Measurements from ENCODE around the gene IRF8. TPM values are rescaled to one million over a fixed set of nuclear protein-coding genes. Genes with fewer than 3 reads are reported as not detected.

Gene IRF8
- total RNA-seq, 1 experiment from 2014 or later, result 0.28 TPM

DNA sequence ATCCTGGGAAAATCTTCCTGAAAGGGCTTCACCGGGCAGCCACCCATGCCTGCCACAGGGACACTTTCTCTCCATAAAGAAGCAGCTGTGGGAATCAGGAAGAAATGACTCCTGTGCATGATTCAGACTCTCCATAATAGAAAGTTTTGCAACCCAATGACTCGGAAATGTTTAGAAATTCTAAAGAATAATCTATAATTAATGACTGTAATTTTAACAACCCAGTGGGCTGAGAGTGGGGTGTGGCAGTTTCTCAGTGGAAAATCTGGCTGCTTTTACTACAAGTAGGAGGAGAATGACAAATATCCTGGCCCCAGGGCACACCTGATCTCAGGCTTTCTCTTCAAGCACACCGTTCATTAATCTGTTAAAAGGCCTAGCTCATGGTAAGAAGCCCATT, 25.7 kb downstream of the IRF8 start:
- no peak overlapping the region for H4K8ac ChIP-seq (replicated peaks; ENCODE audit: insufficient read length, low read depth, low read length)
- no peak overlapping the region for H2BK5ac ChIP-seq (ENCODE audit: insufficient read length, low read length)
- H3K9ac ChIP-seq (ENCODE audit: extremely low read depth, insufficient read length, low read length), result no peak overlapping the region
- no peak overlapping the region for H3K27ac ChIP-seq (ENCODE audit: insufficient read length, low read depth, low read length)
- Mint-ChIP-seq H3K9me3 (no peaks in the 10 kb centered on the region), H3K4me1 (peaks cover 12 to 20% of the 10 kb centered on the region in 2 experiments), H3K27me3 (ENCODE audit: low read depth) (peaks cover 2% of the 10 kb centered on the region; the same call in 1 of the 2 replicates), H3K4me3 (no peak overlapping the region), H3K27ac (no peak overlapping the region), H3K36me3 (ENCODE audit: insufficient read depth in 1 of 3, low read depth in 3 of 3) (no peaks in the 10 kb centered on the region)
- no peak overlapping the region for H2BK15ac ChIP-seq (ENCODE audit: low read depth, low read length)
- no peak overlapping the region for H2AFZ ChIP-seq (ENCODE audit: low read length)
- H2AK5ac ChIP-seq (ENCODE audit: insufficient read length, low read length), result no peak overlapping the region
- H4K5ac ChIP-seq (ENCODE audit: insufficient read length, low read depth, low read length), result no peak overlapping the region
- TF ChIP-seq, protein P1, sequence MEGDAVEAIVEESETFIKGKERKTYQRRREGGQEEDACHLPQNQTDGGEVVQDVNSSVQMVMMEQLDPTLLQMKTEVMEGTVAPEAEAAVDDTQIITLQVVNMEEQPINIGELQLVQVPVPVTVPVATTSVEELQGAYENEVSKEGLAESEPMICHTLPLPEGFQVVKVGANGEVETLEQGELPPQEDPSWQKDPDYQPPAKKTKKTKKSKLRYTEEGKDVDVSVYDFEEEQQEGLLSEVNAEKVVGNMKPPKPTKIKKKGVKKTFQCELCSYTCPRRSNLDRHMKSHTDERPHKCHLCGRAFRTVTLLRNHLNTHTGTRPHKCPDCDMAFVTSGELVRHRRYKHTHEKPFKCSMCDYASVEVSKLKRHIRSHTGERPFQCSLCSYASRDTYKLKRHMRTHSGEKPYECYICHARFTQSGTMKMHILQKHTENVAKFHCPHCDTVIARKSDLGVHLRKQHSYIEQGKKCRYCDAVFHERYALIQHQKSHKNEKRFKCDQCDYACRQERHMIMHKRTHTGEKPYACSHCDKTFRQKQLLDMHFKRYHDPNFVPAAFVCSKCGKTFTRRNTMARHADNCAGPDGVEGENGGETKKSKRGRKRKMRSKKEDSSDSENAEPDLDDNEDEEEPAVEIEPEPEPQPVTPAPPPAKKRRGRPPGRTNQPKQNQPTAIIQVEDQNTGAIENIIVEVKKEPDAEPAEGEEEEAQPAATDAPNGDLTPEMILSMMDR (conservative IDR thresholded peaks at IDR 0.05), result no peak
- no peaks in the 10 kb centered on the region for H3K27me3 ChIP-seq (ENCODE audit: insufficient read depth, low read length)
- no peaks in the 10 kb centered on the region for H3K79me1 ChIP-seq (ENCODE audit: insufficient read depth, low read depth, low read length, poor library complexity, severe bottlenecking)
- no peak for DNase-seq
- H2BK120ac ChIP-seq (ENCODE audit: low read depth, low read length, poor library complexity, severe bottlenecking), result no peak overlapping the region
- H4K20me1 ChIP-seq (ENCODE audit: control insufficient read depth, insufficient read depth, insufficient read length), result no peaks in the 10 kb centered on the region
- H3K79me2 ChIP-seq (ENCODE audit: insufficient read depth, low read length), result no peaks in the 10 kb centered on the region
- H3K18ac ChIP-seq (ENCODE audit: insufficient read length, low read depth, low read length), result no peak overlapping the region
- H3K56ac ChIP-seq (ENCODE audit: insufficient read length, low read depth, low read length), result no peak overlapping the region
- H3K23ac ChIP-seq (ENCODE audit: insufficient read length, low read depth, low read length), result no peak overlapping the region
- H2BK20ac ChIP-seq (ENCODE audit: low read depth, low read length, poor library complexity, severe bottlenecking), result no peak overlapping the region
- no peak overlapping the region for H2BK12ac ChIP-seq (ENCODE audit: insufficient read length, low read depth, low read length)
- no peaks in the 10 kb centered on the region for H3K4me1 ChIP-seq (ENCODE audit: insufficient read depth, low read length)
- no peaks in the 10 kb centered on the region for H3K23me2 ChIP-seq (ENCODE audit: insufficient read length, low read depth, low read length, poor library complexity, severe bottlenecking)
- WGBS (ENCODE audit: extremely low coverage, insufficient read length, low lambda C conversion rate), result no CpG with 5 or more reads among the region's 3 CpGs
- H3K4me2 ChIP-seq (ENCODE audit: insufficient read depth, insufficient read length, low read length), result no peak overlapping the region
- H3K4ac ChIP-seq (ENCODE audit: low read depth, low read length), result no peak overlapping the region
- no peak overlapping the region for H3K14ac ChIP-seq (ENCODE audit: insufficient read depth, low read length)
- no peak overlapping the region for H4K91ac ChIP-seq (ENCODE audit: insufficient read length, low read depth, low read length)
- no peaks in the 10 kb centered on the region for H3K9me3 ChIP-seq (ENCODE audit: control insufficient read depth, low read depth, low read length)
- H3T11ph ChIP-seq (ENCODE audit: low read length), result no peak overlapping the region

Measured in H9 (cell line).